ENCODE measurements around the gene EGR1. TPM values are rescaled to one million over a fixed set of nuclear protein-coding genes. Genes with fewer than 3 reads are reported as not detected.

EGR1 gene
- total RNA-seq, 1 donor, result 6.3 TPM

- no peak for DNase-seq (ENCODE audit: low read depth)
- H3K4me3 ChIP-seq (ENCODE audit: low read depth, low read length), result no peak overlapping the region
- no peak for TF ChIP-seq CTCF (IDR thresholded peaks at IDR 0.05; ENCODE audit: insufficient read depth, low read length)
These were observed 5.9 kb upstream of the EGR1 start for GRCh38 chr5:138459311-138459933.

- DNase-seq (ENCODE audit: low read depth), result no peak
- TF ChIP-seq CTCF (IDR thresholded peaks at IDR 0.05; ENCODE audit: insufficient read depth, low read length), result no peak
- no peak overlapping the region for H3K4me3 ChIP-seq (ENCODE audit: low read depth, low read length)
These were observed 5.1 kb upstream of the EGR1 start for GRCh38 chr5:138460032-138460693.

- peak; percentile 91 for DNase-seq (ENCODE audit: low read depth)
- TF ChIP-seq CTCF (IDR thresholded peaks at IDR 0.05; ENCODE audit: insufficient read depth, low read length), result no peak
- no peak overlapping the region for H3K4me3 ChIP-seq (ENCODE audit: low read depth, low read length)
These were observed 3.7 kb upstream of the EGR1 start for GRCh38 chr5:138461343-138462125.

- no peak for DNase-seq (ENCODE audit: low read depth)
These were observed 1.8 kb upstream of the EGR1 start for GRCh38 chr5:138463419-138464007.

GRCh38 chr5:138464008-138464387 is 1.3 kb upstream of the EGR1 start:
- DNase-seq (ENCODE audit: low read depth), result peak; percentile 95
- H3K4me3 ChIP-seq (ENCODE audit: low read depth, low read length), result peak overlapping the region; percentile 84
- peak; percentile 77 for TF ChIP-seq CTCF (IDR thresholded peaks at IDR 0.05; ENCODE audit: insufficient read depth, low read length)

More at GRCh38 chr5:138463419-138464007, 1.8 kb upstream of the EGR1 start:
- peak overlapping the region; percentile 75 for H3K4me3 ChIP-seq (ENCODE audit: low read depth, low read length)
- TF ChIP-seq CTCF (IDR thresholded peaks at IDR 0.05; ENCODE audit: insufficient read depth, low read length), result peak; percentile 6

GRCh38 chr5:138464388-138465260 is 655 bp upstream of the EGR1 start:
- peak; percentile 99 for DNase-seq (ENCODE audit: low read depth)
- no peak for TF ChIP-seq CTCF (IDR thresholded peaks at IDR 0.05; ENCODE audit: insufficient read depth, low read length)
- H3K4me3 ChIP-seq (ENCODE audit: low read depth, low read length), result peak overlapping the region; percentile 84

Measured in fibroblast of the aortic adventitia (primary cell).